ENCODE data around the gene MELTF.

Gene MELTF

GRCh38 chr3:197027151-197027895 lies 2.3 kb downstream of the MELTF start:
- no peak for DNase-seq (ENCODE audit: low read depth, low spot score)

- DNase-seq (ENCODE audit: low read depth, low spot score): no peak
Observed at GRCh38 chr3:197026481-197026866, 3.1 kb downstream of the MELTF start.

- DNase-seq (ENCODE audit: low read depth, low spot score): no peak
Observed at GRCh38 chr3:197025736-197026480, 3.7 kb downstream of the MELTF start.

- DNase-seq (ENCODE audit: low read depth, low spot score): no peak
Observed at GRCh38 chr3:197024881-197025735, 4.5 kb downstream of the MELTF start.

- no peak for DNase-seq (ENCODE audit: low read depth, low spot score)
Observed at GRCh38 chr3:197023998-197024651, 5.5 kb downstream of the MELTF start.

- no peak for DNase-seq (ENCODE audit: low read depth, low spot score)
Observed at GRCh38 chr3:197023241-197023997, 6.2 kb downstream of the MELTF start.

- DNase-seq (ENCODE audit: low read depth, low spot score): no peak
Observed at GRCh38 chr3:197022405-197023231, 7.0 kb downstream of the MELTF start.

- DNase-seq (ENCODE audit: low read depth, low spot score): no peak
Observed at GRCh38 chr3:197021729-197022404, 7.8 kb downstream of the MELTF start.

GRCh38 chr3:197021231-197021630 lies 8.4 kb downstream of the MELTF start:
- DNase-seq (ENCODE audit: low read depth, low spot score): no peak

- DNase-seq (ENCODE audit: low read depth, low spot score): no peak
Observed at GRCh38 chr3:197019535-197019934, 10.1 kb downstream of the MELTF start.

GRCh38 chr3:197019021-197019420 lies 10.6 kb downstream of the MELTF start:
- no peak for DNase-seq (ENCODE audit: low read depth, low spot score)

- no peak for DNase-seq (ENCODE audit: low read depth, low spot score)
Observed at GRCh38 chr3:197017003-197017402, 12.6 kb downstream of the MELTF start.

GRCh38 chr3:197015790-197016736 lies 13.6 kb downstream of the MELTF start:
- DNase-seq (ENCODE audit: low read depth, low spot score): no peak

GRCh38 chr3:197014942-197015575 lies 14.6 kb downstream of the MELTF start:
- no peak for DNase-seq (ENCODE audit: low read depth, low spot score)

- DNase-seq (ENCODE audit: low read depth, low spot score): no peak
Observed at GRCh38 chr3:197014024-197014423, 15.6 kb downstream of the MELTF start.

GRCh38 chr3:197012540-197012883 lies 17.1 kb downstream of the MELTF start:
- no peak for DNase-seq (ENCODE audit: low read depth, low spot score)

- DNase-seq (ENCODE audit: low read depth, low spot score): no peak
Observed at GRCh38 chr3:197011780-197012539, 17.7 kb downstream of the MELTF start.
